Neural progenitor cell (in vitro differentiated cells): ENCODE data around the gene ZNF468. TPM values are rescaled to one million over a fixed set of nuclear protein-coding genes. Genes with fewer than 3 reads are reported as not detected.

Experiments
- DNase-seq: peaks from one replicate; pipeline ENCODE4 v3.0.0-alpha.2; 2016; ENCODE audit warnings: low spot score
- H2AFZ ChIP-seq: fragments of 200-600 bp; sonication (generic); replicated peaks from 2 replicates; pipeline ENCODE4 v1.6.1; 2016; ENCODE audit warnings: antibody characterized with exemption
- H3F3A ChIP-seq: fragments of 200-600 bp; sonication (generic); 2 replicates; pipeline ENCODE4 v1.6.1; 2016; ENCODE audit warnings: antibody characterized with exemption, low read depth
- H3K27ac ChIP-seq: fragments of 200-600 bp; sonication (generic); 2 replicates; pipeline ENCODE4 v1.5.1; 2016; ENCODE audit warnings: mild to moderate bottlenecking
- H3K27me3 ChIP-seq: fragments of 200-600 bp; sonication (generic); 2 replicates; pipeline ENCODE4 v1.6.1; 2016; ENCODE audit warnings: mild to moderate bottlenecking, moderate library complexity
- H3K36me3 ChIP-seq: fragments of 200-600 bp; sonication (generic); 2 replicates; pipeline ENCODE4 v1.5.1; 2016
- H3K4me1 ChIP-seq: fragments of 200-600 bp; sonication (generic); 2 replicates; pipeline ENCODE4 v1.6.1; 2016; ENCODE audit warnings: mixed run types
- H3K4me2 ChIP-seq: fragments of 200-600 bp; sonication (generic); 2 replicates; pipeline ENCODE4 v1.6.1; 2016
- H3K4me3 ChIP-seq: fragments of 200-600 bp; sonication (generic); 2 replicates; pipeline ENCODE4 v1.5.1; 2016
- H3K79me2 ChIP-seq: fragments of 200-600 bp; sonication (generic); 2 replicates; pipeline ENCODE4 v1.6.1; 2016; ENCODE audit warnings: low read depth
- H3K9ac ChIP-seq: fragments of 200-600 bp; sonication (generic); 2 replicates; pipeline ENCODE4 v1.6.1; 2016
- H3K9me3 ChIP-seq: fragments of 200-600 bp; sonication (generic); 2 replicates; pipeline ENCODE4 v1.5.1; 2016; ENCODE audit warnings: low read depth
- H4K20me1 ChIP-seq: fragments of 200-600 bp; sonication (generic); 2 replicates; pipeline ENCODE4 v1.6.1; 2016; ENCODE audit warnings: low read depth
- H3K27ac Mint-ChIP-seq: 3 replicates; pipeline ENCODE4 v1.8.0; 2021; ENCODE audit warnings: mixed read lengths
- H3K27me3 Mint-ChIP-seq: 2 replicates; pipeline ENCODE4 v1.8.0; 2022; ENCODE audit warnings: low read depth, mild to moderate bottlenecking, inconsistent platforms, moderate library complexity, mixed read lengths; ENCODE audit not compliant: insufficient read depth
- H3K36me3 Mint-ChIP-seq: 3 replicates; pipeline ENCODE4 v1.8.0; 2021; ENCODE audit warnings: mixed read lengths
- H3K4me1 Mint-ChIP-seq: 3 replicates; pipeline ENCODE4 v1.8.0; 2021; ENCODE audit warnings: mixed read lengths
- H3K4me3 Mint-ChIP-seq: 3 replicates; pipeline ENCODE4 v1.8.0; 2021; ENCODE audit warnings: mild to moderate bottlenecking, moderate library complexity, mixed read lengths
- H3K9me3 Mint-ChIP-seq: 3 replicates; pipeline ENCODE4 v1.8.0; 2020; ENCODE audit warnings: mixed read lengths
- EZH2 ChIP-seq: fragments of 200-600 bp; sonication (generic); IDR thresholded peaks from 2 replicates; pipeline ENCODE4 v1.6.1; 2017; ENCODE audit warnings: antibody characterized with exemption, mild to moderate bottlenecking, moderate library complexity
- EZH2phosphoT487 ChIP-seq: fragments of 200-600 bp; sonication (generic); IDR thresholded peaks from 2 replicates; pipeline ENCODE4 v1.6.1; 2017; ENCODE audit warnings: antibody characterized with exemption
- total RNA-seq: library from RNA; depleted of rRNA; stranded (reverse); fragments of >200 nt; gene quantifications from 2 replicates; pipeline ENCODE4 v1.2.3, GENCODE V29; 2015; ENCODE audit warnings: low replicate concordance
- TF ChIP-seq, protein P1 (sequence below): fragments of 200-600 bp; sonication (generic); IDR thresholded peaks from 2 replicates; pipeline ENCODE4 v1.5.1; 2017; ENCODE audit warnings: antibody characterized with exemption, mild to moderate bottlenecking

Gene ZNF468
- total RNA-seq, 1 donor from 2014 or later, result 40.7 TPM

DNA sequence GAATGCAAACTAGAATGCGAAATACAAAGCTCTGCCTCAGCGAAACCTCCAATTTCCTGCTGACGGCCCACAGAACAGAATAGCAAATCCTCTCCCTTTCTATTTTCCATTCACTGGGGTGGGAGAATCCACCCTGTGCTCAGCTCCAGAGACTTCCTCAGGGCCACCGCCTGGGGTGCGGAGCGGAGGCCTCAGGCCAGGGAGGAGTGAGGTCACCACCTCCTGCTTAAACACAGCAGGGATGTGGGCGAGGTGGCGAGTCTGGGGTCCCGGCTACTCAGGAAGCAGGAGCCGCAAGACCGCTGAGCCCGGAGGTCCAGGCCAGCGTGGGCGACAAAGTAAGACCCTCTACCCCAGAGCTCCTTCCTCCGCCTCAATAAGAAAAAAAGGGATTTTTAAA, 40.7 kb upstream of the ZNF468 start:
- peak overlapping the region; percentile 91 for H3K4me2 ChIP-seq
- Mint-ChIP-seq H3K36me3 (peaks cover 16% of the 10 kb centered on the region), H3K9me3 (peaks cover 26% of the 10 kb centered on the region), H3K27ac (no peak overlapping the region), H3K4me3 (peak overlapping the region; percentile 94), H3K27me3 (no peaks in the 10 kb centered on the region), H3K4me1 (peaks cover 5% of the 10 kb centered on the region)
- H4K20me1 ChIP-seq, result peaks cover 10% of the 10 kb centered on the region
- H3K9me3 ChIP-seq, result no peaks in the 10 kb centered on the region
- no peaks in the 10 kb centered on the region for H3K36me3 ChIP-seq
- no peak overlapping the region for H3K27ac ChIP-seq
- H3K27me3 ChIP-seq, result no peaks in the 10 kb centered on the region
- DNase-seq, result peak; percentile 41
- H3K4me1 ChIP-seq, result peaks cover 13% of the 10 kb centered on the region
- TF ChIP-seq EZH2phosphoT487 (no peak), EZH2 (no peak)
- TF ChIP-seq, protein P1, sequence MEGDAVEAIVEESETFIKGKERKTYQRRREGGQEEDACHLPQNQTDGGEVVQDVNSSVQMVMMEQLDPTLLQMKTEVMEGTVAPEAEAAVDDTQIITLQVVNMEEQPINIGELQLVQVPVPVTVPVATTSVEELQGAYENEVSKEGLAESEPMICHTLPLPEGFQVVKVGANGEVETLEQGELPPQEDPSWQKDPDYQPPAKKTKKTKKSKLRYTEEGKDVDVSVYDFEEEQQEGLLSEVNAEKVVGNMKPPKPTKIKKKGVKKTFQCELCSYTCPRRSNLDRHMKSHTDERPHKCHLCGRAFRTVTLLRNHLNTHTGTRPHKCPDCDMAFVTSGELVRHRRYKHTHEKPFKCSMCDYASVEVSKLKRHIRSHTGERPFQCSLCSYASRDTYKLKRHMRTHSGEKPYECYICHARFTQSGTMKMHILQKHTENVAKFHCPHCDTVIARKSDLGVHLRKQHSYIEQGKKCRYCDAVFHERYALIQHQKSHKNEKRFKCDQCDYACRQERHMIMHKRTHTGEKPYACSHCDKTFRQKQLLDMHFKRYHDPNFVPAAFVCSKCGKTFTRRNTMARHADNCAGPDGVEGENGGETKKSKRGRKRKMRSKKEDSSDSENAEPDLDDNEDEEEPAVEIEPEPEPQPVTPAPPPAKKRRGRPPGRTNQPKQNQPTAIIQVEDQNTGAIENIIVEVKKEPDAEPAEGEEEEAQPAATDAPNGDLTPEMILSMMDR, result no peak
- peak overlapping the region; percentile 80 for H2AFZ ChIP-seq
- H3K4me3 ChIP-seq, result peak overlapping the region; percentile 80
- peaks cover 40% of the 10 kb centered on the region for H3K79me2 ChIP-seq
- H3F3A ChIP-seq, result peaks cover 18% of the 10 kb centered on the region
- no peak overlapping the region for H3K9ac ChIP-seq

DNA sequence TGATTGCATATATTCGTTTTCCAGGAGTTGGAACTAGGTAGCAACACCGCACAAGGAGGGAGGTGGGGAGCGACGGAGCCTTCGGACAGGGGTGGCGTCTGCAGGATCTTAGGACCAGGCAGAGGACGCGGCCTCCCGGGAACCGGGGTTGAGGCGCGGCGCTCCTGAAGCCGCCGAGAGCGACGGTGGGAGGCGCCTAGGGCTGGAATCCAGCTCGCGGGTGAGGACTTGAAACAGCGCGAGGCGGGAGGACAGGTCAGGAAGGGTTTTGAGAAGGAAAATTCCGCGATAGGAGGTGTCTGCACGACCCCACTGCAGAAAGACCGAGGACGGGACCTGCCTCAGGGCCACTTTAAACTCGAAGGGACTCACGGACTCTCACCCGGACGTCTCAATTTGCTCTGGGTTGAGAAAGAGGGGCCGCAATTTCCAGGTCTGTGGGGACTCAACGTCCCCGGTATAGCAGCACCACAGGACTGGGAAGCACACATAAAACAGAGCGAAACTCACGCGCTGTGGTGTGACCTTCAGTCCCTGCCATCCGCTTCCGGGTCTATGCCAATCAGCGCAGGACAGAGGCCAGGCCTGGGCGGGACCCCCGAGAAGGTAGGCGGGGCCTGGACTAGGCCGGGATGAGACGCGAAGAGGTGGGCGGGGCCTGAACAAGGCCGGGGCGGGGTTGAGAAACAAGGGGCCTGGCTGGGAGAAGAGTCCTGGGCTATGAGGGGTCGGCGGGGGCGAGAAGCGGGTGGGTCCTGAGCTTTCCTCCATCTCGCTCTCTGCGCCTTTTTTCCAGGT, 39.9 kb upstream of the ZNF468 start, which contains the start of gene ZNF320:
ZNF320 (minus strand) TSS at position 498 of the 798 bp plus-strand sequence. CDS start 7,380 bp downstream, outside the sequence.
- peaks cover 13% of the 10 kb centered on the region for H3K4me1 ChIP-seq
- peak within 1 kb of the TSS; percentile 80 for H2AFZ ChIP-seq
- H3K27ac Mint-ChIP-seq, result peak within 1 kb of the TSS; percentile 82
- peaks cover 23% of the 10 kb centered on the region for H3K36me3 Mint-ChIP-seq
- H3K4me3 ChIP-seq, result peak within 1 kb of the TSS; percentile 80
- no peak for TF ChIP-seq EZH2phosphoT487
- TF ChIP-seq EZH2, result no peak
- TF ChIP-seq, protein P1, result no peak
- H3F3A ChIP-seq, result peaks cover 18% of the 10 kb centered on the region
- H3K27me3 ChIP-seq, result no peaks in the 10 kb centered on the region
- peaks cover 44% of the 10 kb centered on the region for H3K79me2 ChIP-seq
- peaks cover 5% of the 10 kb centered on the region for H3K4me1 Mint-ChIP-seq
- H3K9me3 Mint-ChIP-seq, result peaks cover 30% of the 10 kb centered on the region
- no peaks in the 10 kb centered on the region for H3K27me3 Mint-ChIP-seq
- H4K20me1 ChIP-seq, result peaks cover 10% of the 10 kb centered on the region
- no peaks in the 10 kb centered on the region for H3K36me3 ChIP-seq
- peak within 1 kb of the TSS; percentile 94 for H3K4me3 Mint-ChIP-seq
- no peaks in the 10 kb centered on the region for H3K9me3 ChIP-seq
- H3K27ac ChIP-seq, result peak within 1 kb of the TSS; percentile 93
- peak; percentile 97 for DNase-seq
- peak within 1 kb of the TSS; percentile 91 for H3K4me2 ChIP-seq
- H3K9ac ChIP-seq, result peak within 1 kb of the TSS; percentile 85

DNA sequence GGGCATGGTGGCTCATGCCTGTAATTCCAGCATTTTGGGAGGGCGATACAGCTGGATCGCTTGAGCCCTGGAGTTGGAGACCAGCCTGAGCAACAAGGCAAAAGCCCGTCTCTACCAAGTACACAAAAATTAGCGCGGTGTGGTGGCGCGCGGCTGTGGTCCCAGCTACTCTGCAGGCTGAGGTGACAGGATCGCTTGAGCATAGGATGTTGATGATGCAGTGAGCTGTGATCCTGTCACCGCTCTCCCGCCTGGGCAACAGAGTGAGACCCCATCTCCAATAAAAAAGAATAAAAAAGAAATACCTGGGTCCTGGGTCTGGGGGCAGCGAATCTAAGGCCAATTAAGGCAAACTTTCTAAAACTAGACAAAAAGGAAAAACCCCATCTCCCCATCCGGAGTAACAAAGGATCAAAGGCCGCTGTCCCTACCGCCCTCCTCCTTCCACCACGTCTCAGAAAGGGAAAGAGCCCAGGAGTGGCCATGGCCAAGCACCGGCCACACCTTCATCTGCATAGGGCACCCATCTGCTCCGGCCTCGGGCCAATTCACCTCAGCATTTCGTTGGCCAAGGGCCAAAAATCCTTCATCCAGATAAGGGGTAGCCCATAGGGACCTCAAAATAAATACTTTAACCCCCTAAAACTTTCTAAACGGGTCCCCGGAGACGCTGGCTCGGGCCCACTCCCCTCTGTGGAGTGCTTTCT, 39.2 kb upstream of the ZNF468 start:
- H3K79me2 ChIP-seq, result peaks cover 44% of the 10 kb centered on the region
- H3K27ac ChIP-seq, result peak overlapping the region; percentile 93
- peak overlapping the region; percentile 91 for H3K4me2 ChIP-seq
- no peaks in the 10 kb centered on the region for H3K36me3 ChIP-seq
- TF ChIP-seq, protein P1, result no peak
- no peak for TF ChIP-seq EZH2phosphoT487
- TF ChIP-seq EZH2, result no peak
- peaks cover 13% of the 10 kb centered on the region for H3K4me1 ChIP-seq
- H3K9ac ChIP-seq, result peak overlapping the region; percentile 85
- peak overlapping the region; percentile 80 for H3K4me3 ChIP-seq
- Mint-ChIP-seq H3K4me3 (peak overlapping the region; percentile 94), H3K27ac (peak overlapping the region; percentile 79), H3K36me3 (peaks cover 27% of the 10 kb centered on the region), H3K27me3 (no peaks in the 10 kb centered on the region), H3K4me1 (peaks cover 5% of the 10 kb centered on the region), H3K9me3 (peaks cover 30% of the 10 kb centered on the region)
- H2AFZ ChIP-seq, result peak overlapping the region; percentile 80
- peaks cover 18% of the 10 kb centered on the region for H3F3A ChIP-seq
- peaks cover 10% of the 10 kb centered on the region for H4K20me1 ChIP-seq
- no peaks in the 10 kb centered on the region for H3K9me3 ChIP-seq
- no peaks in the 10 kb centered on the region for H3K27me3 ChIP-seq
- DNase-seq, result peak; percentile 41
